Nephron progenitor cell (in vitro differentiated cells): ENCODE measurements around the gene ALPI.

Experiments used
- DNase-seq: peaks from one replicate; pipeline ENCODE4 v3.0.0; 2021
- H3K27ac Mint-ChIP-seq: 2 replicates; pipeline ENCODE4 v1.8.0; 2021; ENCODE audit warnings: mild to moderate bottlenecking, moderate library complexity, mixed read lengths
- H3K27me3 Mint-ChIP-seq: 2 replicates; pipeline ENCODE4 v1.8.0; 2021; ENCODE audit warnings: mild to moderate bottlenecking, low read depth, mixed read lengths; ENCODE audit not compliant: poor library complexity
- H3K36me3 Mint-ChIP-seq: 2 replicates; pipeline ENCODE4 v1.8.0; 2021; ENCODE audit warnings: low read depth, mixed read lengths
- H3K4me1 Mint-ChIP-seq: 2 replicates; pipeline ENCODE4 v1.8.0; 2021; ENCODE audit warnings: mixed read lengths
- H3K4me3 Mint-ChIP-seq: 2 replicates; pipeline ENCODE4 v1.8.0; 2021; ENCODE audit warnings: mild to moderate bottlenecking, moderate library complexity, mixed read lengths
- H3K9me3 Mint-ChIP-seq: 2 replicates; pipeline ENCODE4 v1.8.0; 2021; ENCODE audit warnings: mild to moderate bottlenecking, moderate library complexity, mixed read lengths
- TF ChIP-seq, protein P1 (sequence below): fragments of 200-600 bp; sonication (generic); IDR thresholded peaks from 2 replicates; pipeline ENCODE4 v1.5.0; 2021; ENCODE audit warnings: antibody characterized with exemption

Gene ALPI

DNA sequence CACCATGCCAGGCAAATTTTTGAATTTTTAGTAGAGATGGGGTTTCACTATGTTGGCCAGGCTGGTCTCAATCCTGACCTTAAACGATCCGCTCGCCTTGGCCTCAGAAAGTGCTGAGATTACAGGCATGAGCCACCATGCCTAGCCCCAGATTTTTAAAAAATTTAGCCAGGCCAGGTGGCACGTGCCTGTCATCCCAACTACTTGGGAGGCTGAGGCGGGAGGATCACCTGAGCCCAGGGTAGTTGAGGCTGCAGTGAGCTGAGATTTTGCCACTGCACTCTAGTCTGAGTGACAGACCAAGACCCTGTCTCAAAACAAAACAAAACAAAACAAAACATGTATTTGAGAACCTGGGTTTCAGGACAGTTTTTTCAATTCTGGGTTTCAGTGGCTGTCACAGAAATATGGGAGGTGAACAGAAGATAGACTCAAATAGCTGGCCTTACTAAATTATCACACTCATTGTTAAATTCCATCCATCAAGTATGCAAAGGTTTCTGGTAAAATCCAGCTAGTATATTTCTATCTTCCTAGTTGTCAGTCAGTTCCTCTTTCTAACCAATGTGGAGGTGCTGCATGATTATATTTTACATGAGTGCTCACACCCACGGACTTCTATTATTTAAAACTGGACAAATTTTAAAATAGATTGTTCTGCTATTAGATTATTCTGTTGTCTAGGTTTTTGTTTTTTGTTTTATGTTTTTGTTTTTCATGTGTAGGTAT is 43.9 kb upstream of the ALPI start:
- Mint-ChIP-seq H3K4me1 (no peaks in the 10 kb centered on the region), H3K27me3 (peaks cover 68% of the 10 kb centered on the region)

GRCh38 chr2:232412986-232413385 is 43.0 kb upstream of the ALPI start:
- TF ChIP-seq, protein P1, sequence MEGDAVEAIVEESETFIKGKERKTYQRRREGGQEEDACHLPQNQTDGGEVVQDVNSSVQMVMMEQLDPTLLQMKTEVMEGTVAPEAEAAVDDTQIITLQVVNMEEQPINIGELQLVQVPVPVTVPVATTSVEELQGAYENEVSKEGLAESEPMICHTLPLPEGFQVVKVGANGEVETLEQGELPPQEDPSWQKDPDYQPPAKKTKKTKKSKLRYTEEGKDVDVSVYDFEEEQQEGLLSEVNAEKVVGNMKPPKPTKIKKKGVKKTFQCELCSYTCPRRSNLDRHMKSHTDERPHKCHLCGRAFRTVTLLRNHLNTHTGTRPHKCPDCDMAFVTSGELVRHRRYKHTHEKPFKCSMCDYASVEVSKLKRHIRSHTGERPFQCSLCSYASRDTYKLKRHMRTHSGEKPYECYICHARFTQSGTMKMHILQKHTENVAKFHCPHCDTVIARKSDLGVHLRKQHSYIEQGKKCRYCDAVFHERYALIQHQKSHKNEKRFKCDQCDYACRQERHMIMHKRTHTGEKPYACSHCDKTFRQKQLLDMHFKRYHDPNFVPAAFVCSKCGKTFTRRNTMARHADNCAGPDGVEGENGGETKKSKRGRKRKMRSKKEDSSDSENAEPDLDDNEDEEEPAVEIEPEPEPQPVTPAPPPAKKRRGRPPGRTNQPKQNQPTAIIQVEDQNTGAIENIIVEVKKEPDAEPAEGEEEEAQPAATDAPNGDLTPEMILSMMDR, result no peak
- DNase-seq, result no peak
- H3K27me3 Mint-ChIP-seq, result peaks cover 78% of the 10 kb centered on the region
- H3K36me3 Mint-ChIP-seq, result no peaks in the 10 kb centered on the region
- H3K4me1 Mint-ChIP-seq, result no peaks in the 10 kb centered on the region
- no peaks in the 10 kb centered on the region for H3K9me3 Mint-ChIP-seq
- no peak overlapping the region for H3K4me3 Mint-ChIP-seq
- H3K27ac Mint-ChIP-seq, result no peak overlapping the region

More for the DNA sequence above, 43.9 kb upstream of the ALPI start:
- Mint-ChIP-seq H3K36me3 (no peaks in the 10 kb centered on the region), H3K27ac (no peak overlapping the region), H3K9me3 (no peaks in the 10 kb centered on the region), H3K4me3 (no peak overlapping the region)
- TF ChIP-seq, protein P1, result no peak
- DNase-seq, result no peak

DNA sequence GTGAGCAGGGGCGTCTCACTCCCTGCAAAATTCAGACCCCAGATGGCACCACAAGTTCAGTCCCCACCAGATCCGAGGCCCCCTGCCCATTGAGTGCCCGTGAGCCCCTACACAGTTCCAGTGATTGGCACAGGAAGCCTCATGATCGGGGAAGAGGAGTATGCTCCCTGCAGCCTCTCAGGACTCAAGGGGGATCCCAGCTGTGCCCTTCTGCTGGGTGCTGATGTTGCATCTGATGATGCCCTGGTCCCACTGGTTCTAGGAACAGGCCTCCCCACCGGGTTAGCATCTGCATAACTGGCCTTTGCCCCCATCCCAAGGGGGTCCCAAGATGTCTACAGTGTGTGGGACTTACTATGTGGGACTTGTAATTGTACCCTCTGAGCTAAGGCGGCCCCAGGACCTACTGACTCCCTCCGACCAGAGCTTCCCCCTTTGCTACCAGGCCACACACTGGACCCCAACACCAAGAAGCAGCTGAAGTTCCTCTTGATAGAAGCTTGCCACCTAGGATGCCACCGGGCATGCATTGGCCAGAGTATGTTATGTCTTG is 40.7 kb upstream of the ALPI start:
- DNase-seq, result no peak
- TF ChIP-seq, protein P1, result no peak
- Mint-ChIP-seq H3K27me3 (peaks cover 96% of the 10 kb centered on the region), H3K4me3 (no peak overlapping the region), H3K27ac (no peak overlapping the region), H3K9me3 (no peaks in the 10 kb centered on the region), H3K4me1 (peaks cover 11% of the 10 kb centered on the region), H3K36me3 (no peaks in the 10 kb centered on the region)

GRCh38 chr2:232415736-232416520 is 40.0 kb upstream of the ALPI start:
- Mint-ChIP-seq H3K36me3 (no peaks in the 10 kb centered on the region), H3K4me1 (peaks cover 11% of the 10 kb centered on the region), H3K9me3 (no peaks in the 10 kb centered on the region), H3K4me3 (no peak overlapping the region), H3K27ac (no peak overlapping the region), H3K27me3 (peaks cover 96% of the 10 kb centered on the region)
- no peak for DNase-seq
- TF ChIP-seq, protein P1, result no peak

DNA sequence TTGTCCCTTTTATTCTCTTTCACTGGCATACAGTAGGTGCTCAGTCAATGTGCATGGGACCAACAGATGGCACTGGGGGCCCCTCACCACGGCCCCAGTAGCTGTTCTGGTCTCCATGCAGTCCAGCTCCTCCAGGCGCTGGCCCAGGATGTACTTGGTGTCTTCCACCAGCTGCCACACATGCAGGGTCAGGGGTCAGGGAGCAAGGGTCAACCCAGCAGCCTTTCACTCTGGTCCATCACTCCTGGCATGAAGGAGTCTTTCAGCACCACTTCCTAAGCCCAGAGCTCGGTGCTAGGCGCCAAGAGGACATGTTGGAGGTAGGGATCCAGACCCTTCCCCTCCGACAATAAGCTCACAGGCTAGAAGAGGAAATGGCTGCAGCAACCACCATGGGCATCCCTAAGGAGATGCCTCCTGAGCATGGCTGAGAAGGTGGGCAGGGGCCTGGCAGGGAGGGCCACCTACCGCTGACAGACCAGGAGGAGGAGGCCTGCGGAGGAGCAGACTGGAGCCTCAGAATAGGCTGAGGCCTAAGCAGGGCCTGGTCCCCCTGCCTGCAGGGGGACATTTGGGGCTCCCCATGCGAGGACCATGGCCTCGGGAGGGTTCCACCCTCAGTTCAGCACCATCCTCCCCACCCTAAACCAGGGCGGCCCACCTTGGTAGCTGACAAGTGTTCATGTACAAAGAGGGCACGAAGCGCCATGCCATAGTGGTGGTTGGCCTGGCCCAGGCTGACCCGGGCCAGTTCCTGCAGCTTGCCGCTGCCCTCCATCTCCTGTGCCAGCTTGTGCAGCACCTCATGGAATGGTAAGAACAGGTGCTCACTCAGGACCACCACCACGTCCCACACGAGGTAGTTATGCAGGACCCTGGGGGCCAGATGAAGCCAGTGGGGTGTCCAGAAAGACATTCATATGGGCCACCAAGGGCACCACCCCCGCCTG is 39.2 kb upstream of the ALPI start:
- Mint-ChIP-seq H3K9me3 (peaks cover 4% of the 10 kb centered on the region), H3K4me1 (peaks cover 11% of the 10 kb centered on the region), H3K4me3 (no peak overlapping the region), H3K36me3 (peaks cover 1% of the 10 kb centered on the region), H3K27me3 (peaks cover 96% of the 10 kb centered on the region), H3K27ac (no peak overlapping the region)
- DNase-seq, result no peak
- TF ChIP-seq, protein P1, result no peak
